HepG2 (cell line): ENCODE data around the gene TPD52L2. TPM values are rescaled to one million over a fixed set of nuclear protein-coding genes. Genes with fewer than 3 reads are reported as not detected.

Experiments
- HCFC1 ChIP-seq: fragments of 150-350 bp; IDR thresholded peaks from 2 replicates; pipeline ENCODE4 v1.6.1; 2014; ENCODE audit warnings: low read depth, low read length
- POLR2AphosphoS5 ChIP-seq: IDR thresholded peaks from 2 replicates; pipeline ENCODE4 v1.6.1; 2012; ENCODE audit warnings: low read depth, low read length
- SALL1 ChIP-seq: sonication (generic); formaldehyde crosslinking; IDR thresholded peaks from 2 replicates; pipeline ENCODE4 v1.8.0; 2022; ENCODE audit warnings: mild to moderate bottlenecking, missing genetic modification reagents
- SKI ChIP-seq: fragments of 450-650 bp; IDR thresholded peaks from one replicate; pipeline ENCODE4 v1.6.1; 2018; ENCODE audit warnings: mild to moderate bottlenecking; ENCODE audit not compliant: partially characterized antibody
- SP1 ChIP-seq, 2 experiments: fragments of 450-650 bp in 1 of 2; sonication (generic) in 1 of 2; formaldehyde crosslinking in 1 of 2; IDR thresholded peaks; 2 replicates each; pipeline versions ENCODE4 v1.4.0 to v1.6.1; 2016 to 2020; ENCODE audit warnings: missing genetic modification reagents in 1 of 2
- TMF1 ChIP-seq: sonication (generic); formaldehyde crosslinking; IDR thresholded peaks from 2 replicates; pipeline ENCODE4 v1.8.1; 2022; ENCODE audit warnings: low read depth, missing genetic modification reagents
- U2AF1 ChIP-seq: fragments of 200-400 bp; formaldehyde crosslinking; optimal IDR thresholded peaks from 2 replicates; pipeline ENCODE3; 2017; ENCODE audit warnings: mild to moderate bottlenecking, low read depth, low read length
- ZNF253 ChIP-seq: sonication (generic); formaldehyde crosslinking; IDR thresholded peaks from 2 replicates; pipeline ENCODE4 v1.8.0; 2022; ENCODE audit warnings: mild to moderate bottlenecking, missing genetic modification reagents, borderline replicate concordance
- ZNF274 ChIP-seq: sonication (generic); formaldehyde crosslinking; IDR thresholded peaks from 2 replicates; pipeline ENCODE4 v1.5.1; 2020; ENCODE audit warnings: mild to moderate bottlenecking, missing genetic modification reagents
- ZNF451 ChIP-seq: sonication (generic); formaldehyde crosslinking; IDR thresholded peaks from 2 replicates; pipeline ENCODE4 v1.5.0; 2020; ENCODE audit warnings: mild to moderate bottlenecking, missing genetic modification reagents
- ZNF720 ChIP-seq: sonication (generic); formaldehyde crosslinking; IDR thresholded peaks from 2 replicates; pipeline ENCODE4 v1.4.0; 2020; ENCODE audit warnings: missing genetic modification reagents
- polyA plus RNA-seq, 8 experiments: library from polyadenylated mRNA; depleted of rRNA in 3 of 8; stranded (reverse) in 7 of 8; unstranded in 1 of 8; fragments of >200 nt; fragmentation: Illumina TruSeq in 4 of 8; extraction: Trizol in 4 of 8; gene quantifications; 2 replicates each; pipeline versions ENCODE4 v1.2.1 to v1.2.3, GENCODE V29; 2011 to 2016; ENCODE audit warnings: low read depth in 4 of 8, missing spikeins in 1 of 8, mixed read lengths in 1 of 8; ENCODE audit not compliant: insufficient read depth in 1 of 8
- total RNA-seq, 5 experiments: library from RNA; depleted of rRNA; stranded (reverse); fragments of >200 nt; fragmentation: Illumina TruSeq; extraction: Trizol; gene quantifications; 2 replicates each; pipeline ENCODE4 v1.2.3, GENCODE V29; 2016; ENCODE audit warnings: low read depth in 1 of 5
- TF ChIP-seq, protein P1 (sequence below): sonication (generic); formaldehyde crosslinking; IDR thresholded peaks from 2 replicates; pipeline ENCODE4 v1.4.0; 2020; ENCODE audit warnings: mild to moderate bottlenecking, missing genetic modification reagents
- TF ChIP-seq, protein P2 (sequence below): IDR thresholded peaks from 2 replicates; pipeline ENCODE4 v1.6.1; 2016
- TF ChIP-seq, protein P3 (sequence below): sonication (generic); formaldehyde crosslinking; IDR thresholded peaks from 2 replicates; pipeline ENCODE4 v1.4.0; 2020; ENCODE audit warnings: missing genetic modification reagents
- TF ChIP-seq, protein P4 (sequence below): sonication (generic); formaldehyde crosslinking; IDR thresholded peaks from 2 replicates; pipeline ENCODE4 v1.5.0; 2020; ENCODE audit warnings: missing genetic modification reagents
- TF ChIP-seq, protein P5 (sequence below): sonication (generic); formaldehyde crosslinking; IDR thresholded peaks from 2 replicates; pipeline ENCODE4 v1.9.0; 2021; ENCODE audit warnings: missing genetic modification reagents, borderline replicate concordance
- TF ChIP-seq, protein P6 (sequence below): IDR thresholded peaks from 2 replicates; pipeline ENCODE4 v1.6.1; 2016; ENCODE audit warnings: mild to moderate bottlenecking

TPD52L2 gene
- total and polyA plus RNA-seq, 2 of the 13 experiments (the other 11 are each of a cell fraction or from before 2014, with no cell fraction given), result 156 to 184 TPM

DNA sequence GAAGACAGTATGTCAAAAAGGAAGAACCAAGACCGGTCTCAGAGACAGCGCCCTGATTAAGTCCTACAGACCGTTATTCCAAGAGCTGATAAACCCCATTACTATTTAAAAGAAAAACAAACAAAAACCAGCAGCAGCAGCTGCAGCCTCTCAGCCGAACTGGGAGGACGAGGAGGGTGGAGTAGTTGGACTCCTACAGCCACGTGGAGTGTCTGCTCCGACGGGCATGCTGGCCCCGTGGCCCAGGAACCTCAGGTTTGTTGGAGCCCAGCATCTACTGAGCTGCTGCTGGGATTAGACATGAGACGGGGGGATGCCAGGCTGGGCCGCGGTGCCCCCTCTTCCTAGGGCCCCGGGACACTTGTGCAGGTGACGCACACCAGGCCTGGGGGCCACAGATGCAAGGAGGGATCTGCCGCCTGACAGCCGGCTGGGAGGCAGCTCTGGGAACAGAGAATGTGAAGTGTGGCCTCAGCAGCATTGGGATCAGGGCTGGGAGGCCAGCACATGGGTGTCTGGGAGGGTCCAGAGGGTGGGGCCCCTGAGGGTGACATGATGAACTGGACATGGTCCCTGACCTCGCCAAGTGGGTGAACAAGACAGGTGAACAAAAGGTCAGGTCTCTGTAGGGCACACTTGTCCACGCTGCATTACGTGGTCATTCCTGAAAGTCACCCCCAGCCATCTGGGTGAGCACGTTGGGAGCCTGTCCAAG lies 31.1 kb upstream of the TPD52L2 start (continued):
- TF ChIP-seq, protein P1, sequence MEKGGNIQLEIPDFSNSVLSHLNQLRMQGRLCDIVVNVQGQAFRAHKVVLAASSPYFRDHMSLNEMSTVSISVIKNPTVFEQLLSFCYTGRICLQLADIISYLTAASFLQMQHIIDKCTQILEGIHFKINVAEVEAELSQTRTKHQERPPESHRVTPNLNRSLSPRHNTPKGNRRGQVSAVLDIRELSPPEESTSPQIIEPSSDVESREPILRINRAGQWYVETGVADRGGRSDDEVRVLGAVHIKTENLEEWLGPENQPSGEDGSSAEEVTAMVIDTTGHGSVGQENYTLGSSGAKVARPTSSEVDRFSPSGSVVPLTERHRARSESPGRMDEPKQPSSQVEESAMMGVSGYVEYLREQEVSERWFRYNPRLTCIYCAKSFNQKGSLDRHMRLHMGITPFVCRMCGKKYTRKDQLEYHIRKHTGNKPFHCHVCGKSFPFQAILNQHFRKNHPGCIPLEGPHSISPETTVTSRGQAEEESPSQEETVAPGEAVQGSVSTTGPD (CRISPR knock-in tag), result no peak
- TF ChIP-seq, protein P2, sequence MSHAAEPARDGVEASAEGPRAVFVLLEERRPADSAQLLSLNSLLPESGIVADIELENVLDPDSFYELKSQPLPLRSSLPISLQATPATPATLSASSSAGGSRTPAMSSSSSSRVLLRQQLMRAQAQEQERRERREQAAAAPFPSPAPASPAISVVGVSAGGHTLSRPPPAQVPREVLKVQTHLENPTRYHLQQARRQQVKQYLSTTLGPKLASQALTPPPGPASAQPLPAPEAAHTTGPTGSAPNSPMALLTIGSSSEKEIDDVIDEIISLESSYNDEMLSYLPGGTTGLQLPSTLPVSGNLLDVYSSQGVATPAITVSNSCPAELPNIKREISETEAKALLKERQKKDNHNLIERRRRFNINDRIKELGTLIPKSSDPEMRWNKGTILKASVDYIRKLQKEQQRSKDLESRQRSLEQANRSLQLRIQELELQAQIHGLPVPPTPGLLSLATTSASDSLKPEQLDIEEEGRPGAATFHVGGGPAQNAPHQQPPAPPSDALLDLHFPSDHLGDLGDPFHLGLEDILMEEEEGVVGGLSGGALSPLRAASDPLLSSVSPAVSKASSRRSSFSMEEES, result no peak
- TF ChIP-seq SALL1 (CRISPR knock-in tag) (peak; percentile 18; the same call in 1 of the 2 replicates), ZNF253 (CRISPR knock-in tag) (no peak), ZNF720 (CRISPR knock-in tag) (0 out of 2 replicates have a peak, but pooled peaks have one; percentile 5), SP1 (IDR thresholded peaks at IDR 0.05) (no peak), SP1 (CRISPR knock-in tag; IDR thresholded peaks at IDR 0.05) (no peak), ZNF451 (CRISPR knock-in tag) (no peak), ZNF274 (0 out of 2 replicates have a peak, but pooled peaks have one; percentile 15), SKI (no peak), U2AF1 (no peak), TMF1 (CRISPR knock-in tag) (no peak), POLR2AphosphoS5 (no peak), HCFC1 (no peak)
- TF ChIP-seq, protein P3, sequence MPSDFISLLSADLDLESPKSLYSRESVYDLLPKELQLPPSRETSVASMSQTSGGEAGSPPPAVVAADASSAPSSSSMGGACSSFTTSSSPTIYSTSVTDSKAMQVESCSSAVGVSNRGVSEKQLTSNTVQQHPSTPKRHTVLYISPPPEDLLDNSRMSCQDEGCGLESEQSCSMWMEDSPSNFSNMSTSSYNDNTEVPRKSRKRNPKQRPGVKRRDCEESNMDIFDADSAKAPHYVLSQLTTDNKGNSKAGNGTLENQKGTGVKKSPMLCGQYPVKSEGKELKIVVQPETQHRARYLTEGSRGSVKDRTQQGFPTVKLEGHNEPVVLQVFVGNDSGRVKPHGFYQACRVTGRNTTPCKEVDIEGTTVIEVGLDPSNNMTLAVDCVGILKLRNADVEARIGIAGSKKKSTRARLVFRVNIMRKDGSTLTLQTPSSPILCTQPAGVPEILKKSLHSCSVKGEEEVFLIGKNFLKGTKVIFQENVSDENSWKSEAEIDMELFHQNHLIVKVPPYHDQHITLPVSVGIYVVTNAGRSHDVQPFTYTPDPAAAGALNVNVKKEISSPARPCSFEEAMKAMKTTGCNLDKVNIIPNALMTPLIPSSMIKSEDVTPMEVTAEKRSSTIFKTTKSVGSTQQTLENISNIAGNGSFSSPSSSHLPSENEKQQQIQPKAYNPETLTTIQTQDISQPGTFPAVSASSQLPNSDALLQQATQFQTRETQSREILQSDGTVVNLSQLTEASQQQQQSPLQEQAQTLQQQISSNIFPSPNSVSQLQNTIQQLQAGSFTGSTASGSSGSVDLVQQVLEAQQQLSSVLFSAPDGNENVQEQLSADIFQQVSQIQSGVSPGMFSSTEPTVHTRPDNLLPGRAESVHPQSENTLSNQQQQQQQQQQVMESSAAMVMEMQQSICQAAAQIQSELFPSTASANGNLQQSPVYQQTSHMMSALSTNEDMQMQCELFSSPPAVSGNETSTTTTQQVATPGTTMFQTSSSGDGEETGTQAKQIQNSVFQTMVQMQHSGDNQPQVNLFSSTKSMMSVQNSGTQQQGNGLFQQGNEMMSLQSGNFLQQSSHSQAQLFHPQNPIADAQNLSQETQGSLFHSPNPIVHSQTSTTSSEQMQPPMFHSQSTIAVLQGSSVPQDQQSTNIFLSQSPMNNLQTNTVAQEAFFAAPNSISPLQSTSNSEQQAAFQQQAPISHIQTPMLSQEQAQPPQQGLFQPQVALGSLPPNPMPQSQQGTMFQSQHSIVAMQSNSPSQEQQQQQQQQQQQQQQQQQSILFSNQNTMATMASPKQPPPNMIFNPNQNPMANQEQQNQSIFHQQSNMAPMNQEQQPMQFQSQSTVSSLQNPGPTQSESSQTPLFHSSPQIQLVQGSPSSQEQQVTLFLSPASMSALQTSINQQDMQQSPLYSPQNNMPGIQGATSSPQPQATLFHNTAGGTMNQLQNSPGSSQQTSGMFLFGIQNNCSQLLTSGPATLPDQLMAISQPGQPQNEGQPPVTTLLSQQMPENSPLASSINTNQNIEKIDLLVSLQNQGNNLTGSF (CRISPR knock-in tag), result no peak
- TF ChIP-seq, protein P4, sequence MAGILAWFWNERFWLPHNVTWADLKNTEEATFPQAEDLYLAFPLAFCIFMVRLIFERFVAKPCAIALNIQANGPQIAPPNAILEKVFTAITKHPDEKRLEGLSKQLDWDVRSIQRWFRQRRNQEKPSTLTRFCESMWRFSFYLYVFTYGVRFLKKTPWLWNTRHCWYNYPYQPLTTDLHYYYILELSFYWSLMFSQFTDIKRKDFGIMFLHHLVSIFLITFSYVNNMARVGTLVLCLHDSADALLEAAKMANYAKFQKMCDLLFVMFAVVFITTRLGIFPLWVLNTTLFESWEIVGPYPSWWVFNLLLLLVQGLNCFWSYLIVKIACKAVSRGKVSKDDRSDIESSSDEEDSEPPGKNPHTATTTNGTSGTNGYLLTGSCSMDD (CRISPR knock-in tag), result no peak
- TF ChIP-seq, protein P5, sequence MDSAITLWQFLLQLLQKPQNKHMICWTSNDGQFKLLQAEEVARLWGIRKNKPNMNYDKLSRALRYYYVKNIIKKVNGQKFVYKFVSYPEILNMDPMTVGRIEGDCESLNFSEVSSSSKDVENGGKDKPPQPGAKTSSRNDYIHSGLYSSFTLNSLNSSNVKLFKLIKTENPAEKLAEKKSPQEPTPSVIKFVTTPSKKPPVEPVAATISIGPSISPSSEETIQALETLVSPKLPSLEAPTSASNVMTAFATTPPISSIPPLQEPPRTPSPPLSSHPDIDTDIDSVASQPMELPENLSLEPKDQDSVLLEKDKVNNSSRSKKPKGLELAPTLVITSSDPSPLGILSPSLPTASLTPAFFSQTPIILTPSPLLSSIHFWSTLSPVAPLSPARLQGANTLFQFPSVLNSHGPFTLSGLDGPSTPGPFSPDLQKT (CRISPR knock-in tag), result no peak
- TF ChIP-seq, protein P6, sequence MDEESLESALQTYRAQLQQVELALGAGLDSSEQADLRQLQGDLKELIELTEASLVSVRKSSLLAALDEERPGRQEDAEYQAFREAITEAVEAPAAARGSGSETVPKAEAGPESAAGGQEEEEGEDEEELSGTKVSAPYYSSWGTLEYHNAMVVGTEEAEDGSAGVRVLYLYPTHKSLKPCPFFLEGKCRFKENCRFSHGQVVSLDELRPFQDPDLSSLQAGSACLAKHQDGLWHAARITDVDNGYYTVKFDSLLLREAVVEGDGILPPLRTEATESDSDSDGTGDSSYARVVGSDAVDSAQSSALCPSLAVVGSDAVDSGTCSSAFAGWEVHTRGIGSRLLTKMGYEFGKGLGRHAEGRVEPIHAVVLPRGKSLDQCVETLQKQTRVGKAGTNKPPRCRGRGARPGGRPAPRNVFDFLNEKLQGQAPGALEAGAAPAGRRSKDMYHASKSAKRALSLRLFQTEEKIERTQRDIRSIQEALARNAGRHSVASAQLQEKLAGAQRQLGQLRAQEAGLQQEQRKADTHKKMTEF (CRISPR knock-in tag), result peak; percentile 61; the same call in 1 of the 2 replicates
